Left lobe of liver (tissue), 2 donors: ENCODE data around the gene FAM81A. TPM values are rescaled to one million over a fixed set of nuclear protein-coding genes. Genes with fewer than 3 reads are reported as not detected.
A peak's percentile ranks its signal among the peaks of the same experiment; 100 is the strongest.

ENCODE experiments used
- ATAC-seq: fragments of 200-7000 bp; cut with Tn5 transposase; one replicate; pipeline ENCODE4 v1.9.1; 2020; ENCODE audit warnings: mild to moderate bottlenecking, moderate library complexity
- DNase-seq: peaks from one replicate; pipeline ENCODE4 v3.0.0-alpha.2; 2020; ENCODE audit warnings: low spot score
- total RNA-seq: library from RNA; stranded (reverse); gene quantifications from one replicate; pipeline ENCODE4 v1.2.1, GENCODE V29; 2021
- donor health status: DM: no; HTN: no; CAD: no; lungs with moderate emphysema.
- donor health status: DM: no; HTN: yes; CAD: no.

The FAM81A gene
- total RNA-seq, 1 donor from 2014 or later = not detected

GRCh38 chr15:59538494-59538893, 100.5 kb downstream of the FAM81A start:
- no peak for DNase-seq
- ATAC-seq = no peak

- no peak for DNase-seq
- no peak for ATAC-seq
Measured at GRCh38 chr15:59539799-59540198, 101.8 kb downstream of the FAM81A start.

GRCh38 chr15:59540654-59541053, 102.7 kb downstream of the FAM81A start:
- ATAC-seq = no peak

GRCh38 chr15:59541750-59542149, 103.8 kb downstream of the FAM81A start:
- DNase-seq (no peak), ATAC-seq (no peak)

More at GRCh38 chr15:59540654-59541053, 102.7 kb downstream of the FAM81A start:
- DNase-seq = no peak

GRCh38 chr15:59543721-59544547, 105.9 kb downstream of the FAM81A start:
- DNase-seq = no peak
- ATAC-seq = peak; percentile 38

GRCh38 chr15:59545573-59545972, 107.6 kb downstream of the FAM81A start:
- DNase-seq = no peak
- ATAC-seq = no peak

- no peak for DNase-seq
- no peak for ATAC-seq
Measured at GRCh38 chr15:59548501-59549226, 110.7 kb downstream of the FAM81A start.

DNA sequence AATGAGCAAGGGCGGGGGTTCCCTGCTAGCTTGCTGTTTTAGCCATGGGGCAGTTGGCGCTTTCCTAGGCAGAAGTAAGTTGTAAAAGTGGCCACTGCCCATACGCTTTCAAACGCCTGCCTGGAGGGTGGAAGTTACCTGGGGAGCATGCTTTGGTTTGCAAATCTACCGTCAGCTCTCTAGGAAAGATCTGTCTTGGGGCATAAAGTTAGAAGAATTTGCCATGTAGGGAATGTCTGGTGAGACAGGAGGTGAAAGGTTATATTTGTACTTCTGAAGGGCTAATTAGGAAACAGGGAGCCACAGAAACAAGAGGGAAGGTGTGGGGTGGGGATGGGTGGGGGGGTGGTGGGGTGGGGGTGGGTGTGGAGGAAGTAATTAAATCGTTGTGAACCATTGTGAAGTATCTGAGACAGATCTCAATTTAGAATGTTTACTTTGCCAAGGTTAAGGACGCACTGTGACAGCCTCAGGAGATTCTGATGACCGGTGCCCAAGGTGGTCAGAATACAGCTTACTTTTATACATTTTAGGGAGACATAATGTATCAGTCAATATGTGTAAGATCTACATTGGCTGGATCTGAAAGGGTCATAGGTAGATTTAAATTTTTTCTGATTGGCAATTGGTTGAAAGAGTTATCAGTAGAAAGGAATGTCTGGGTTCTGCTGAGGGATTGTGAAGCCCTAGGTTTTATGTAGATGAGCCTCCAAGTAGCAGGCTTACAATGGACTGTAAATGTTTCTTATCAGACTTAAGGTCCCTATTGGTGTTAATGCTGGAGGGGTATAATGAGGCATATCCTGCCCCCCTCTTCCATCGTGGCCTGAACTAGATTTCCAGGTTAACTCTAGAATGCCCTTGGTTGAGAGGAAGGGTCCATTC, 111.6 kb downstream of the FAM81A start:
- DNase-seq (no peak), ATAC-seq (no peak)

DNA sequence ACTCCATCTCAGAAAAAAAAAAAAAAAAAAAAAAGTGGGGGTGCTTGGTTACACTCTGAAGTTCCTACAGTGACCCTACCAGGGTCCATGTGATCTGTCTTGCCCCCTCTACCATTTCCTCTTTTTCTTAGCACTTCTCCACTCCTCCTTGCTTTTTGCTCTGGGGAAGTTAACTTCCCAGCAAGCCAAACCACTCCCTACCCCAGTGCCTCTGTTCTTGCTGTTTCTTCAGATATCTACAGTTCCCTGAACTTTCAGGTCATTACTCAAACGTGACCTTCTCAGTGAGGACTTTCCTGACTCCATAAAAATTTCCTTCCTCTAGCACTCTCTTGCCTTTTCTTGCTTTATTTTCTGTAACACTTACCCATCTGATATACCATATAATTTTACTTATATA, 112.5 kb downstream of the FAM81A start:
- ATAC-seq = peak; percentile 40

GRCh38 chr15:59550956-59551355, 113.0 kb downstream of the FAM81A start:
- DNase-seq = no peak
- ATAC-seq = no peak

More for the DNA sequence above, 112.5 kb downstream of the FAM81A start:
- no peak for DNase-seq

DNA sequence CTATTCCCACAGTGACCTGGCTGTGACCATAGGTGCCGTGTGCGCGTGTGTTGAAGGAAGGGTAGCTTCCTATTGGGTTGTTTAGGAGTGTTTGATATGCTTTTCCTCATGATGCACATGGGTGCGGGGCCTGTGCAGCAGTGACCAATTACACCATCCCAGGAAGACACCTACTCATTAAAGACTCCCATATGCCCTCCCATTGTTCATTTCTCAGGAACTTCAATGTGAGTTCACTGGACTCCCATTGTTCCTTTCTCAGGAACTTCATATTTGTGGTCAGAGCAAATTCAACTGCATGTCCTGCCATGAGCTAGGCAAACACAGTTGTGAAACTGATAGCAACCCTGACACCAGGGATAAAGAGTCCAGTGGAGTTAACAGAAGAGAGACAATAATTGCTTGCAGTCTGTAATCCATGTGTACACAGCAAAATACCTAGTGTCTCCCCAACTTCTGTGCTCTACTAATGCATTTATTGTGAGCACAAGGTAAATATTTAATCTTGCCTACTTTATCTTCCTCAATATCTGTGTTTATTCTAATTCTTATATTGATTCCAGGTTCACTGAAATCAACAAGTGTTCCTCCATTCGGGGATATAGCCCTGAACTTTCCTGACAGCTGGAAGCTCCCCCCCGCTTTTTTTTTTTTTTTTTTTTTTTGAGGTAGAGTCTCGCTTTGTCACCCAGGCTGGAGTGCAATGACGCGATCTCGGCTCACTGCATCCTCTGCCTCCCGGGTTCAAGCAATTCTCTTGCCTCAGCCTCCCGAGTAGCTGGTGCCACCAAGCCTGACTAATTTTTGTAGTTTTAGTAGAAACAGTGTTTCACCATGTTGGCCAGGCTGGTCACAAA, 116.1 kb downstream of the FAM81A start:
- ATAC-seq = peak; percentile 94

DNA sequence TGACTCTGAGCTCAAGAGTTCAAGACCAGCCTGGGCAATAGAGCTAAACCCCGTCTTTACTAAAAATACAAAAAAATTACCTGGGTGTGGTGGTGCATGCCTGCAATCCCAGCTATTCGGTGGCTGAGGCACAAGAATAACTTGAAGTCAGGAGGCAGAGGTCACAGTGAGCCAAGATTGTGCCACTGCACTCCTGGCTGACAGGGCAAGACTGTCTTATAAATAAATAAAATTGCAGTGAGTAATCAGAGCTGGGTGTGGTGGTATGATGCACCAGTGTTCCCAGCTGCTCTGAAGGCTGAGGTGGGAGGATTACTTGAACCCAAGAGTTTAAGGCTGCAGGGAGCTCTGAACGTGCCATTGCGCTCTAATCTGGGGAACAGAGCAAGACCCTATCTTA, 117.7 kb downstream of the FAM81A start:
- DNase-seq = no peak
- ATAC-seq = no peak

More for the DNA sequence above, 116.1 kb downstream of the FAM81A start:
- no peak for DNase-seq

GRCh38 chr15:59556380-59556779, 118.4 kb downstream of the FAM81A start:
- no peak for DNase-seq
- no peak for ATAC-seq

- DNase-seq (no peak), ATAC-seq (no peak)
Measured at GRCh38 chr15:59557581-59557980, 119.6 kb downstream of the FAM81A start.

- ATAC-seq (no peak), DNase-seq (no peak)
Measured at GRCh38 chr15:59558851-59559250, 120.9 kb downstream of the FAM81A start.

GRCh38 chr15:59561547-59561946, 123.6 kb downstream of the FAM81A start:
- ATAC-seq = no peak
- DNase-seq = no peak

GRCh38 chr15:59562448-59563186, 124.6 kb downstream of the FAM81A start:
- DNase-seq (no peak), ATAC-seq (no peak)

GRCh38 chr15:59565299-59565698, 127.3 kb downstream of the FAM81A start:
- ATAC-seq (no peak), DNase-seq (no peak)

GRCh38 chr15:59567324-59567723, 129.3 kb downstream of the FAM81A start:
- ATAC-seq (no peak), DNase-seq (no peak)
